ENCODE data around the gene APLP1. TPM values are rescaled to one million over a fixed set of nuclear protein-coding genes. Genes with fewer than 3 reads are reported as not detected.
A peak's percentile ranks its signal among the peaks of the same experiment; 100 is the strongest.
"Not testable (repeated sequence)": the region's sequence is repeated elsewhere in the genome, so short reads cannot be mapped to it uniquely, and the experiment has no call there.

APLP1 gene
- polyA plus RNA-seq, 2 of the 4 experiments (the other 2 are of a cell fraction) = 54.7 to 60.4 TPM

- DNase-seq (ENCODE audit: low read depth in 1 of 2, low spot score in 1 of 2) (peak; percentile 94 to 98), FAIRE-seq (no peak), ATAC-seq (peak; percentile 70 to 88)
- Histone ChIP-seq H3K4me2 (peak overlapping the region; percentile 94), H3K9me3 (no peaks in the 10 kb centered on the region), H3K27ac (peak overlapping the region; percentile 53 to 80), H3K4me3 (peak overlapping the region; percentile 59), H3K4me1 (peaks cover 19% of the 10 kb centered on the region)
- POLR2A ChIA-PET = interaction anchor here (0.6 to 1.6 kb wide), 15 partner anchors 8 to 245 kb away, joined by 3 to 13 read pairs (median 4); partner anchors contain the start of genes COX6B1, KIRREL2, LIN37 and POLR2I
- WGBS (ENCODE audit: missing lambda C conversion rate) = 2% methylated on average over 38 of the region's 51 CpGs
- TF ChIP-seq RFX5 (IDR thresholded peaks at IDR 0.05) = no peak
- TF ChIP-seq RNF2 (IDR thresholded peaks at IDR 0.05; ENCODE audit: borderline replicate concordance, low read depth) = peak; percentile 87
- no peak for TF ChIP-seq MAZ (IDR thresholded peaks at IDR 0.05; ENCODE audit: borderline replicate concordance, low read depth, low read length)
- no peak for TF ChIP-seq ELK1 (IDR thresholded peaks at IDR 0.05; ENCODE audit: low read depth, low read length)
- peak; percentile 54; the same call in 1 of the 2 replicates for TF ChIP-seq HDAC2 (IDR thresholded peaks at IDR 0.05)
- no peak for TF ChIP-seq BHLHE40 (IDR thresholded peaks at IDR 0.05; ENCODE audit: low read depth, low read length)
- 0 out of 2 replicates have a peak, but pooled peaks have one; percentile 67 for TF ChIP-seq HOXA7 (CRISPR knock-in tag; IDR thresholded peaks at IDR 0.05)
- no peak for TF ChIP-seq BCL3 (IDR thresholded peaks at IDR 0.05)
- no peak for TF ChIP-seq RCOR1 (IDR thresholded peaks at IDR 0.05; ENCODE audit: low read depth, low read length)
- TF ChIP-seq FOSL2 (IDR thresholded peaks at IDR 0.05) = no peak
- TF ChIP-seq FOSL2 (CRISPR knock-in tag; IDR thresholded peaks at IDR 0.05) = no peak
- peak; percentile 91 for TF ChIP-seq ATOH8 (CRISPR knock-in tag; IDR thresholded peaks at IDR 0.05; ENCODE audit: low read depth)
- peak; percentile 82 for TF ChIP-seq HOXB13 (CRISPR knock-in tag; IDR thresholded peaks at IDR 0.05; ENCODE audit: low read depth)
- 0 out of 2 replicates have a peak, but pooled peaks have one; percentile 3 for TF ChIP-seq USF2 (IDR thresholded peaks at IDR 0.05)
- peak; percentile 98 for TF ChIP-seq MAX (IDR thresholded peaks at IDR 0.05)
- peak; percentile 26; the same call in 1 of the 2 replicates for TF ChIP-seq REST (IDR thresholded peaks at IDR 0.05)
- 0 out of 2 replicates have a peak, but pooled peaks have one; percentile 53 for TF ChIP-seq TFCP2L1 (CRISPR knock-in tag; IDR thresholded peaks at IDR 0.05)
- peak; percentile 30; the same call in 1 of the 2 replicates for TF ChIP-seq POLR2A (IDR thresholded peaks at IDR 0.05; ENCODE audit: low read length)
- TF ChIP-seq HES2 (IDR thresholded peaks at IDR 0.05) = no peak
- TF ChIP-seq ZC3H11A (IDR thresholded peaks at IDR 0.05) = no peak
- peak; percentile 98 for TF ChIP-seq E2F6 (IDR thresholded peaks at IDR 0.05; ENCODE audit: borderline replicate concordance, low read depth)
- no peak for TF ChIP-seq ESRRA (IDR thresholded peaks at IDR 0.05; ENCODE audit: borderline replicate concordance, low read length)
- peak; percentile 86; the same call in 1 of the 2 replicates for TF ChIP-seq EHF (CRISPR knock-in tag; IDR thresholded peaks at IDR 0.05)
- TF ChIP-seq HOXB5 (CRISPR knock-in tag; IDR thresholded peaks at IDR 0.05) = peak; percentile 90; the same call in 1 of the 2 replicates
- no peak for TF ChIP-seq ZSCAN20 (CRISPR knock-in tag; IDR thresholded peaks at IDR 0.05)
- CTCF ChIA-PET = interaction anchor here (0.6 to 5.6 kb wide), 13 partner anchors 12 to 641 kb away, joined by 3 to 40 read pairs (median 5); partner anchors contain the start of genes FAM187B and KIRREL2
These were observed 1.2 kb downstream of the APLP1 start for GRCh38 chr19:35869327-35870123.

- DNase-seq (ENCODE audit: low read depth in 1 of 2, low spot score in 1 of 2) = peak; percentile 95 to 96
- not testable (repeated sequence) for H3K9me3 ChIP-seq
- peak; percentile 7 to 10; a peak in 5 of 6 replicates for ATAC-seq
- peak overlapping the region; percentile 59 for H3K4me3 ChIP-seq
- peaks cover 19% of the 10 kb centered on the region for H3K4me1 ChIP-seq
- peak overlapping the region; percentile 94 for H3K4me2 ChIP-seq
- H3K27ac ChIP-seq = peak overlapping the region; percentile 41 to 80; a peak in 5 of 6 replicates
- ChIA-PET POLR2A (interaction anchor here (0.6 to 1.6 kb wide), 14 partner anchors 9 to 245 kb away, joined by 3 to 13 read pairs (median 4); partner anchors contain the start of genes COX6B1, KIRREL2, LIN37 and POLR2I), CTCF (interaction anchor here (0.6 to 5.6 kb wide), 11 partner anchors 11 to 641 kb away, joined by 3 to 40 read pairs (median 5); partner anchors contain the start of genes FAM187B and KIRREL2)
- 53% methylated on average over 26 of the region's 26 CpGs for WGBS (ENCODE audit: missing lambda C conversion rate)
- peak; percentile 95 for FAIRE-seq
These were observed 1.9 kb downstream of the APLP1 start for GRCh38 chr19:35870124-35870736.
